ENCODE results near the gene TPK1. TPM values are rescaled to one million over a fixed set of nuclear protein-coding genes. Genes with fewer than 3 reads are reported as not detected.

TPK1 gene
- total and polyA plus RNA-seq, 2 donors (not counting 1 experiment from before 2014, with no cell fraction given) = 2.4 to 4.1 TPM

DNA sequence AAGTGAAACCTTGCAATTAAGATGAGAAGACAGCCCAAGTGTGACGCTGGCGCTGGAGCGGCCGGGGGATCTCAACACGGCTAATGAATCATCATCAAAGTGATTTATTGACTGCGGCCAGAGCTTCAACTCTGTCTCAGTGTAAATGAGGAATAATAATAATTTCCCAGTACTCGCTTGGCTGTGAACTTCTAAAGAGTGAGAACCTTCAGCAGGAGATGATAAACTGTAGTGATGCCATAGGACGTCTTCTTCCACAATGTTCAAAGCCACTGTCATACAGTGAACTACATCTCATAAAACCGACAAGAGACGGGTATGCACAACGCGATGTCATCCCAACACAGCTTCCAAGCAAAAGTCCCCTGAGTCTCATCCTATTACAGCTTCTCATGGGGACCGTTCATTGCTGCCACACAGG lies 308.8 kb downstream of the TPK1 start:
- Histone ChIP-seq H3K79me2 (ENCODE audit: control insufficient read depth, insufficient read depth, low read length) (no peaks in the 10 kb centered on the region), H3K4me3 (replicated peaks in 1 of 4; ENCODE audit: control extremely low read depth in 1 of 4, insufficient read depth in 1 of 4, low read depth in 3 of 4, low read length in 4 of 4) (no peak overlapping the region), H4K20me1 (ENCODE audit: control insufficient read depth, extremely low read depth, insufficient read depth, low read length) (no peaks in the 10 kb centered on the region), H3K4me2 (ENCODE audit: extremely low read depth, insufficient read depth, low read length) (no peak overlapping the region), H3K36me3 (ENCODE audit: control insufficient read depth, insufficient read depth, low read length) (no peaks in the 10 kb centered on the region), H3K27me3 (ENCODE audit: control insufficient read depth, insufficient read depth, low read length) (no peaks in the 10 kb centered on the region), H3K9me3 (ENCODE audit: control insufficient read depth, insufficient read depth, low read depth, low read length) (no peaks in the 10 kb centered on the region), H3K27ac (ENCODE audit: insufficient read depth, low read length) (no peak overlapping the region), H2AFZ (ENCODE audit: low read length) (no peak overlapping the region), H3K4me1 (ENCODE audit: control insufficient read depth, extremely low read depth, insufficient read depth, low read length) (no peaks in the 10 kb centered on the region), H3K9ac (ENCODE audit: insufficient read depth, low read length) (no peak overlapping the region)
- DNase-seq (ENCODE audit: low read depth in 2 of 2) = no peak
- TF ChIP-seq EZH2 (IDR thresholded peaks at IDR 0.05; ENCODE audit: low read length, missing control alignments) = no peak
- TF ChIP-seq, protein P1, sequence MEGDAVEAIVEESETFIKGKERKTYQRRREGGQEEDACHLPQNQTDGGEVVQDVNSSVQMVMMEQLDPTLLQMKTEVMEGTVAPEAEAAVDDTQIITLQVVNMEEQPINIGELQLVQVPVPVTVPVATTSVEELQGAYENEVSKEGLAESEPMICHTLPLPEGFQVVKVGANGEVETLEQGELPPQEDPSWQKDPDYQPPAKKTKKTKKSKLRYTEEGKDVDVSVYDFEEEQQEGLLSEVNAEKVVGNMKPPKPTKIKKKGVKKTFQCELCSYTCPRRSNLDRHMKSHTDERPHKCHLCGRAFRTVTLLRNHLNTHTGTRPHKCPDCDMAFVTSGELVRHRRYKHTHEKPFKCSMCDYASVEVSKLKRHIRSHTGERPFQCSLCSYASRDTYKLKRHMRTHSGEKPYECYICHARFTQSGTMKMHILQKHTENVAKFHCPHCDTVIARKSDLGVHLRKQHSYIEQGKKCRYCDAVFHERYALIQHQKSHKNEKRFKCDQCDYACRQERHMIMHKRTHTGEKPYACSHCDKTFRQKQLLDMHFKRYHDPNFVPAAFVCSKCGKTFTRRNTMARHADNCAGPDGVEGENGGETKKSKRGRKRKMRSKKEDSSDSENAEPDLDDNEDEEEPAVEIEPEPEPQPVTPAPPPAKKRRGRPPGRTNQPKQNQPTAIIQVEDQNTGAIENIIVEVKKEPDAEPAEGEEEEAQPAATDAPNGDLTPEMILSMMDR (conservative IDR thresholded peaks at IDR 0.05 in 1 of 2, IDR thresholded peaks at IDR 0.05 in 1 of 2; ENCODE audit: low read depth in 1 of 2, low read length in 2 of 2) = no peak

DNA sequence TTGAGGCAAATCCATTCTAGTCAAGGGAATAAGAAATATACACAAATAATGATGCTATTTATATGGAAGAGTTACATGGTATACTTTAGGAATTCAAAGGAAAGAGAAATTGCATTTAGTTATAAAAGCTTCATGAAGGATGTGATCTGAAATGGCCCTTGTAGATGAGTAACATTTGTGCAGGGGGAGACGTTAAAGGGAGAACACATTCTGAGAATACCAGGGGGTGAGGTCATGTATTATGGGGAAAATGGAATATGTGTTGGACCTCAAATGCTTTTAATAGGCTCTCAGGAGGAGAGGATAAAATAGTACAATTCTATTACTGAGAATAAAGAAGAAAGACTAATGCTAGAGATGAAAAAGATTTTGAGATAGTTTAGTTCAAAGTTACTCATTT lies 309.9 kb downstream of the TPK1 start:
- no peak overlapping the region for H2AFZ ChIP-seq (ENCODE audit: low read length)
- H3K4me2 ChIP-seq (ENCODE audit: extremely low read depth, insufficient read depth, low read length) = no peak overlapping the region
- H3K79me2 ChIP-seq (ENCODE audit: control insufficient read depth, insufficient read depth, low read length) = no peaks in the 10 kb centered on the region
- H3K27ac ChIP-seq (ENCODE audit: insufficient read depth, low read length) = no peak overlapping the region
- TF ChIP-seq, protein P1 (conservative IDR thresholded peaks at IDR 0.05 in 1 of 2, IDR thresholded peaks at IDR 0.05 in 1 of 2; ENCODE audit: low read depth in 1 of 2, low read length in 2 of 2) = no peak
- TF ChIP-seq EZH2 (IDR thresholded peaks at IDR 0.05; ENCODE audit: low read length, missing control alignments) = no peak
- H3K27me3 ChIP-seq (ENCODE audit: control insufficient read depth, insufficient read depth, low read length) = no peaks in the 10 kb centered on the region
- H3K4me1 ChIP-seq (ENCODE audit: control insufficient read depth, extremely low read depth, insufficient read depth, low read length) = no peaks in the 10 kb centered on the region
- no peaks in the 10 kb centered on the region for H3K36me3 ChIP-seq (ENCODE audit: control insufficient read depth, insufficient read depth, low read length)
- H3K4me3 ChIP-seq (replicated peaks in 1 of 4; ENCODE audit: control extremely low read depth in 1 of 4, insufficient read depth in 1 of 4, low read depth in 3 of 4, low read length in 4 of 4) = no peak overlapping the region
- H3K9me3 ChIP-seq (ENCODE audit: control insufficient read depth, insufficient read depth, low read depth, low read length) = no peaks in the 10 kb centered on the region
- H3K9ac ChIP-seq (ENCODE audit: insufficient read depth, low read length) = no peak overlapping the region
- no peak for DNase-seq (ENCODE audit: low read depth in 2 of 2)
- no peaks in the 10 kb centered on the region for H4K20me1 ChIP-seq (ENCODE audit: control insufficient read depth, extremely low read depth, insufficient read depth, low read length)

DNA sequence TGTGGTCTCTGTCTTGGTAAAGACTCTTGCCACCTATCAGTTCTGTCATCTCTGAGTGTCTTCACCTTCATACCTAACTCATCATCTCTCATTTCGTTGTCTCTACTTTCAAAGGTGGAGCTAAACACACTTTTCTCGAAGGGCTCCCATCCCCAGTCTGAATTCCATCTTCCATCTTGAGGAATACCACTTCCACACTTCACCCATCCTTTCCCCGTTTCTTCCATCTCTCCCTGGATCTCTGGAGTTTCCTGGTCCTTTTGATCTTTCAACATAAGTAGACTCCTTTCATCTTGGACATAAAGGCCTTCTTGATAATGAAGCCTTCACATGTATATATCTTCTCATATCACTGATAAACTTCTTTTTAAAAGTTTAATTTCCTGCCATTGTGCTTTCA lies 311.6 kb downstream of the TPK1 start:
- H3K27ac ChIP-seq (ENCODE audit: insufficient read depth, low read length) = no peak overlapping the region
- no peak overlapping the region for H2AFZ ChIP-seq (ENCODE audit: low read length)
- H3K36me3 ChIP-seq (ENCODE audit: control insufficient read depth, insufficient read depth, low read length) = no peaks in the 10 kb centered on the region
- TF ChIP-seq, protein P1 (conservative IDR thresholded peaks at IDR 0.05 in 1 of 2, IDR thresholded peaks at IDR 0.05 in 1 of 2; ENCODE audit: low read depth in 1 of 2, low read length in 2 of 2) = no peak
- no peak for TF ChIP-seq EZH2 (IDR thresholded peaks at IDR 0.05; ENCODE audit: low read length, missing control alignments)
- no peak overlapping the region for H3K4me2 ChIP-seq (ENCODE audit: extremely low read depth, insufficient read depth, low read length)
- H3K4me3 ChIP-seq (replicated peaks in 1 of 4; ENCODE audit: control extremely low read depth in 1 of 4, insufficient read depth in 1 of 4, low read depth in 3 of 4, low read length in 4 of 4) = no peak overlapping the region
- DNase-seq (ENCODE audit: low read depth in 2 of 2) = no peak
- no peaks in the 10 kb centered on the region for H3K9me3 ChIP-seq (ENCODE audit: control insufficient read depth, insufficient read depth, low read depth, low read length)
- H4K20me1 ChIP-seq (ENCODE audit: control insufficient read depth, extremely low read depth, insufficient read depth, low read length) = no peaks in the 10 kb centered on the region
- H3K4me1 ChIP-seq (ENCODE audit: control insufficient read depth, extremely low read depth, insufficient read depth, low read length) = no peaks in the 10 kb centered on the region
- no peaks in the 10 kb centered on the region for H3K79me2 ChIP-seq (ENCODE audit: control insufficient read depth, insufficient read depth, low read length)
- no peaks in the 10 kb centered on the region for H3K27me3 ChIP-seq (ENCODE audit: control insufficient read depth, insufficient read depth, low read length)
- H3K9ac ChIP-seq (ENCODE audit: insufficient read depth, low read length) = no peak overlapping the region
